Stomach (tissue), 9 donors: Measurements from ENCODE around the gene FOXN4. TPM values are rescaled to one million over a fixed set of nuclear protein-coding genes. Genes with fewer than 3 reads are reported as not detected.

ENCODE experiments used
- DNase-seq, 2 donors: peaks; one replicate each; pipeline versions ENCODE4 v3.0.0 to v3.0.0-alpha.2; 2013 to 2019
- H3K27ac ChIP-seq, 5 donors: fragments of 200-600 bp in 4 of 5; sonication (generic) in 4 of 5; one replicate each; pipeline ENCODE4 v1.5.1; 2013 to 2019; ENCODE audit warnings: mild to moderate bottlenecking in 1 of 5, moderate library complexity in 1 of 5
- H3K27me3 ChIP-seq, 3 donors: fragments of 200-600 bp; sonication (generic); one replicate each; pipeline ENCODE4 v1.5.1; 2017 to 2019; ENCODE audit warnings: mixed run types in 1 of 3
- H3K36me3 ChIP-seq, 4 donors: fragments of 200-600 bp; sonication (generic); 1 replicate in 3 of 4; 2 replicates in 1 of 4; pipeline ENCODE4 v1.5.1; 2016 to 2019
- H3K4me1 ChIP-seq, 4 donors: fragments of 200-600 bp; sonication (generic); one replicate each; pipeline ENCODE4 v1.5.1; 2016 to 2019
- H3K4me3 ChIP-seq, 4 donors: fragments of 200-600 bp; sonication (generic) in 3 of 4; one replicate each; pipeline ENCODE4 v1.5.1; 2016 to 2019; ENCODE audit warnings: mild to moderate bottlenecking in 1 of 4
- H3K9me3 ChIP-seq, 4 donors: fragments of 200-600 bp; sonication (generic); one replicate each; pipeline ENCODE4 v1.5.1; 2016 to 2019
- CTCF ChIP-seq, 7 experiments: fragments of 450-650 bp in 4 of 7; fragments of 200-600 bp in 3 of 7; sonication (generic) in 3 of 7; IDR thresholded peaks; one replicate each; pipeline ENCODE4 v1.5.1; 2016 to 2019; ENCODE audit warnings: antibody characterized with exemption in 7 of 7, control low read depth in 2 of 7, mild to moderate bottlenecking in 1 of 7
- EP300 ChIP-seq: sonication (generic); formaldehyde crosslinking; IDR thresholded peaks from one replicate; pipeline ENCODE4 v1.6.1; 2017; ENCODE audit warnings: antibody characterized with exemption
- POLR2A ChIP-seq, 4 donors: fragments of 450-650 bp; IDR thresholded peaks; one replicate each; pipeline ENCODE4 v1.6.1; 2016; ENCODE audit warnings: antibody characterized with exemption in 4 of 4, control low read depth in 2 of 4, mild to moderate bottlenecking in 1 of 4, moderate library complexity in 1 of 4
- POLR2AphosphoS5 ChIP-seq, 3 donors: sonication (generic); formaldehyde crosslinking; IDR thresholded peaks; one replicate each; pipeline ENCODE4 v1.6.1; 2016; ENCODE audit warnings: antibody characterized with exemption in 3 of 3
- WGBS, 5 donors: extraction: QIAGEN DNeasy Blood & Tissue Kit in 3 of 5; methylation state at CpG; one replicate each; pipeline versions ENCODE4 v1.1.5 to v1.1.7; 2013 to 2018; 5-methylcytosine and 5-hydroxymethylcytosine counted together
- intact Hi-C: fragments of 100-400 bp; cut with DNase I; formaldehyde crosslinking; loops from one replicate; pipeline ENCODE4 v1.15.1; 2023; ENCODE audit warnings: low total_unique reads
- polyA plus RNA-seq, 3 donors: library from polyadenylated mRNA; stranded (reverse); fragments of 200-250 nt; gene quantifications; one replicate each; pipeline ENCODE4 v1.2.3, GENCODE V29; 2013
- total RNA-seq, 5 donors: library from RNA; depleted of rRNA; stranded (reverse); fragments of >200 nt; gene quantifications; one replicate each; pipeline versions ENCODE4 v1.1.0 to v1.2.3, GENCODE V29; 2014 to 2016
- donor health status: healthy with polysubstance abuse.
- donor health status: Bipolar disorder and iron deficiency.
- donor health status: healthy.

The FOXN4 gene
- total and polyA plus RNA-seq, 8 donors, result not detected

- intact Hi-C loops, result no loop called here
- no peaks in the 10 kb centered on the region for H3K36me3 ChIP-seq
- 70 to 75% (median 72%) methylated on average over 5 of the region's 5 CpGs for WGBS, 5 donors
- H3K9me3 ChIP-seq, result no peaks in the 10 kb centered on the region
- no peak for DNase-seq
- no peak overlapping the region for H3K27ac ChIP-seq
- H3K27me3 ChIP-seq, result peaks cover 0 to 41% (median 7%) of the 10 kb centered on the region in 3 donors
- peaks cover 8 to 14% (median 11%) of the 10 kb centered on the region in 4 donors for H3K4me1 ChIP-seq
- H3K4me3 ChIP-seq, result no peak overlapping the region
- TF ChIP-seq POLR2A (IDR thresholded peaks at IDR 0.05) (no peak), CTCF (IDR thresholded peaks at IDR 0.05) (no peak), EP300 (no peak), POLR2AphosphoS5 (IDR thresholded peaks at IDR 0.05) (no peak)
These were observed 16.8 kb downstream of the FOXN4 start for GRCh38 chr12:109292342-109292711.

GRCh38 chr12:109291521-109292341 lies 17.4 kb downstream of the FOXN4 start:
- H3K4me3 ChIP-seq, result peak overlapping the region; percentile 22 to 35 (median 34)
- peaks cover 8 to 14% (median 11%) of the 10 kb centered on the region in 4 donors for H3K4me1 ChIP-seq
- peak; percentile 34 to 91 for DNase-seq
- H3K36me3 ChIP-seq, result no peaks in the 10 kb centered on the region
- H3K27ac ChIP-seq, result no peak overlapping the region
- no peak for TF ChIP-seq CTCF (IDR thresholded peaks at IDR 0.05)
- TF ChIP-seq POLR2A (IDR thresholded peaks at IDR 0.05), result no peak
- no peak for TF ChIP-seq POLR2AphosphoS5 (IDR thresholded peaks at IDR 0.05)
- no peak for TF ChIP-seq EP300
- WGBS, 5 donors, result 5 to 14% (median 10%) methylated on average over 12 to 31 of the region's 31 CpGs
- no peaks in the 10 kb centered on the region for H3K9me3 ChIP-seq
- H3K27me3 ChIP-seq, result peaks cover 0 to 46% (median 7%) of the 10 kb centered on the region in 3 donors
- intact Hi-C loops, result no loop called here

- intact Hi-C loops, result no loop called here
These were observed 18.0 kb downstream of the FOXN4 start for GRCh38 chr12:109291117-109291516.

GRCh38 chr12:109290061-109290460 lies 19.0 kb downstream of the FOXN4 start:
- peaks cover 0 to 46% (median 7%) of the 10 kb centered on the region in 3 donors for H3K27me3 ChIP-seq
- intact Hi-C loops, result no loop called here
- H3K4me3 ChIP-seq, result no peak overlapping the region
- H3K36me3 ChIP-seq, result no peaks in the 10 kb centered on the region
- no peaks in the 10 kb centered on the region for H3K9me3 ChIP-seq
- no peak overlapping the region for H3K27ac ChIP-seq
- peaks cover 8 to 14% (median 11%) of the 10 kb centered on the region in 4 donors for H3K4me1 ChIP-seq
- no peak for DNase-seq
- WGBS, 5 donors, result 84 to 93% (median 92%) methylated on average over 13 to 18 of the region's 18 CpGs
- TF ChIP-seq POLR2AphosphoS5 (IDR thresholded peaks at IDR 0.05) (no peak), CTCF (IDR thresholded peaks at IDR 0.05) (no peak), EP300 (no peak), POLR2A (IDR thresholded peaks at IDR 0.05) (no peak)

More at GRCh38 chr12:109291117-109291516, 18.0 kb downstream of the FOXN4 start:
- Histone ChIP-seq H3K36me3 (no peaks in the 10 kb centered on the region), H3K27me3 (peaks cover 0 to 46% (median 7%) of the 10 kb centered on the region in 3 donors), H3K4me3 (peak overlapping the region; percentile 22 to 35 (median 34)), H3K4me1 (peaks cover 8 to 14% (median 11%) of the 10 kb centered on the region in 4 donors), H3K27ac (no peak overlapping the region), H3K9me3 (no peaks in the 10 kb centered on the region)
- 54 to 58% (median 57%) methylated on average over 12 to 15 of the region's 15 CpGs for WGBS, 5 donors
- TF ChIP-seq CTCF (IDR thresholded peaks at IDR 0.05) (no peak), POLR2A (IDR thresholded peaks at IDR 0.05) (no peak), POLR2AphosphoS5 (IDR thresholded peaks at IDR 0.05) (no peak), EP300 (no peak)
- no peak for DNase-seq
